Rectal smooth muscle tissue (tissue), 1 donor: ENCODE measurements around the gene HCRTR1.
A peak's percentile ranks its signal among the peaks of the same experiment; 100 is the strongest.

Source experiments
- H3K27ac ChIP-seq: one replicate; pipeline ENCODE4 v1.7.0; 2013; ENCODE audit warnings: low read depth, low read length, inconsistent platforms
- H3K27me3 ChIP-seq: one replicate; pipeline ENCODE4 v1.7.0; 2013; ENCODE audit warnings: low read length; ENCODE audit not compliant: control insufficient read depth, insufficient read depth
- H3K36me3 ChIP-seq: one replicate; pipeline ENCODE4 v1.7.0; 2013; ENCODE audit warnings: low read length; ENCODE audit not compliant: control insufficient read depth, insufficient read depth
- H3K4me1 ChIP-seq: one replicate; pipeline ENCODE4 v1.7.0; 2013; ENCODE audit warnings: low read length; ENCODE audit not compliant: control insufficient read depth, insufficient read depth
- H3K4me3 ChIP-seq: one replicate; pipeline ENCODE4 v1.7.0; 2013; ENCODE audit warnings: low read length
- H3K9ac ChIP-seq: one replicate; pipeline ENCODE4 v1.7.0; 2013; ENCODE audit warnings: low read length

The HCRTR1 gene

DNA sequence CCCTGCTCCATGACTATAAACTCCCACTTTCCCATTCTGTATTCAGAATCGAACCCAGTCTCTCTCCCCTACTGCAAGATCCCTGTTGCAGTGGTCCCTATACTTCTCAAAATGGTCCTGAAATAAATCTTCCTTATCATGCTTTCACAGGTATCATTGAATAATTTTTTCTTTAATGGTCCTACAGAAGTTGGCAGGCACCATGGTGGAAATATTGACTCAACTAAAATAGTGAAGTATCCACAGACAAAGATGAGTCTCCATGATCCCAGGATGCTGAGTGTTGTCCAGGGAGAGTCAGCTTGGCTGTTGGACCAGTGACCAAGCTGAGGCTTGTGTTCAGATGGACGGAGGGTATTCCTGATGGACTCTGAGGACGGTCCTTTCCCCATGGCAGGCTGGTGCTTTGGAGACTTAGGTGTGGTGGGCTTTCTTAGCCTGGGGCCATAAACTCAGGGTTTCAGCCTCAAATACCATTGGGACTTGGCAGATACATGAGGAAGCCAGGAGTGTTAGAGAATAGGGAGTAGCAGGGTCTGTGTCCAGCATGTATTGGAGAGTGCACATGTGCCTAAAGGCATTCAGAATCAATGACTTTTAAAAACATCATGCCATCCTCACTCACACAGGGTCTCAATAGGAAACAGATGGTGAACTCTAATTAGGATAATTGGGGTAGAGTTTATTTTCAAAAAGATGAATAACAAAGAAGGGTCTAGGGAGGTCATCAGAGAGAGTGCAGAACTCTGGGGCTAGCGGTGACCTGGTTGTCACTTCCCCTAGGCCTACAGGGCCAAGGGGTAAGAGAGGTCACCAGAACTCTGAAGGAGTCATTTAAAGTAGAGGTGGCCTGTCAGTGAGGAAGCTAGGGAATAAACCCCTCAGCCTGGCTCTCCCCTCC lies 21.4 kb upstream of the HCRTR1 start:
- H3K9ac ChIP-seq = no peak overlapping the region

DNA sequence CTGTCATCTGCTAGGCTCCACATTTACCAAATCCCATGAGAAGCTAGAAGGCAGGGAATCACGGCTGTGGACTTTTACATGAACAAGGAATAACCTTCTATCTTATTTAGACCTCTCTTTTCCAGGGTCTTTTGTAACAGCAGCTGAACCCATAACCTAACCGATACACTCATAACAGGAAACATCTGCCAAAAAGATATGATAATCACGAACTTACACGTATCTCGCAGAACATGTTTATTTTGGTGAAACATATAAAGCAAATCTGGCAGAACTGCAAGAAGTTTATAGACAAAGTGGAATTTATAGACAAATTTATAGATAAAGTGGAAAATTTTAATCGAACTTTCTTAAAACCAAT lies 20.8 kb upstream of the HCRTR1 start:
- H3K36me3 ChIP-seq = no peaks in the 10 kb centered on the region
- H3K27me3 ChIP-seq = no peaks in the 10 kb centered on the region
- H3K9ac ChIP-seq = no peak overlapping the region
- H3K4me1 ChIP-seq = no peaks in the 10 kb centered on the region
- no peak overlapping the region for H3K27ac ChIP-seq
- no peak overlapping the region for H3K4me3 ChIP-seq

More for the DNA sequence above, 21.4 kb upstream of the HCRTR1 start:
- Histone ChIP-seq H3K27ac (no peak overlapping the region), H3K27me3 (no peaks in the 10 kb centered on the region), H3K4me1 (no peaks in the 10 kb centered on the region), H3K36me3 (no peaks in the 10 kb centered on the region), H3K4me3 (no peak overlapping the region)

DNA sequence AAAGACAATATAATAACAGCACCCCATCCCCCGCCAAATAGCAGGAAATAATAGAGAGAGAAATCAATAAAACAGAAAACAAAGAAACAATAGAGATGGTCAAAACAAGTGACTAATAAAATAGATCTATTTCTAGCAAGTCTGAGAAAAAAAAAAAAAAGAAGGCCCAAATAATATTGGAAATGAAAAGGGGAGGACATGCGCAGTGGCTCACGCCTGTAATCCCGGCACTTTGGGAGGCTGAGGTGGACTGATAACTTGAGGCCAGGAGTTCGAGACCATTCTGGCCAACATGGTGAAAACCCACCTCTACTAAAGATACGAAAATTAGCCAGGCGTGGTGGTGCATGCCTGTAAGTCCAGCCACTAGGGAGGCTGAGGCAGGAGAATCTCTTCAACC lies 18.5 kb upstream of the HCRTR1 start:
- Histone ChIP-seq H3K27me3 (no peaks in the 10 kb centered on the region), H3K36me3 (no peaks in the 10 kb centered on the region), H3K27ac (no peak overlapping the region), H3K9ac (no peak overlapping the region), H3K4me1 (no peaks in the 10 kb centered on the region), H3K4me3 (no peak overlapping the region)

DNA sequence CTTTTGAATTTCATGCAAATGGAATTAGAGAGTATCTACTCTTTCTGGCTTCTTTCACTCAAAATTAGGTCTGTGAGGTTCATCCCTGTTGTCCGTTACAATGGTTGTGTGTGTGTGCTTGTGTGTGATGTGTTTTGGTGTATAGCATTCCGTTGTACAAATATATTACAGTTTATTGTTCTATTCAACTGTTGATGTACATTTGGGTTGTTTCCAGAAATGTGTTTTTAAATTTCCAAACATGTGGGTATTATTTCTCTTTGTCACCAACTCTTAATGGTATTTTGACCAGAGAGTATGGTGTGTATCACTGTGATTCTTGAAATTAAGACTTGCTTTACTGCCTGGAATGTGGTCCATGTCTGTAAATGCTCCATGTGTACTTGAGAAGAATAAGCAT lies 16.8 kb upstream of the HCRTR1 start:
- H3K4me1 ChIP-seq = no peaks in the 10 kb centered on the region
- H3K27ac ChIP-seq = no peak overlapping the region
- H3K36me3 ChIP-seq = no peaks in the 10 kb centered on the region
- H3K4me3 ChIP-seq = no peak overlapping the region
- no peaks in the 10 kb centered on the region for H3K27me3 ChIP-seq
- no peak overlapping the region for H3K9ac ChIP-seq

DNA sequence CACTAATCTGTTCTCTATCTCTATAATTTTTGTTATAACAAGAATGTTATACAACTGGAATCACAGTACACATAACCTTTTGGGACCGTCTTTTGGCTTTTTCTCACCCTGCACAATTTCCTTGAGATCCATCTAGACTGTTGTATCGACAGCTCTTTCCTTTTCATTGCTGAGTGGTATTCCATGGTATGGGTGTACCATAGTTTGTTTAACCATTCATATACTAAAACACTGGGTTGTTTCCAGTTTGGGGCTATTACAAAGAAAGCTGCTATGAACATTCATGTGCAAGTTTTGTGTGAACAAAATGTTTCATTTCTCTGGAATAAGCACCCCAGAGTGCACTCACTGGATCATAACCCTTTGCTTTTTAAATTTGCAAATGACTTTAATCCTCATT lies 15.4 kb upstream of the HCRTR1 start:
- Histone ChIP-seq H3K4me1 (no peaks in the 10 kb centered on the region), H3K9ac (no peak overlapping the region), H3K27ac (no peak overlapping the region), H3K4me3 (no peak overlapping the region), H3K27me3 (no peaks in the 10 kb centered on the region), H3K36me3 (no peaks in the 10 kb centered on the region)

DNA sequence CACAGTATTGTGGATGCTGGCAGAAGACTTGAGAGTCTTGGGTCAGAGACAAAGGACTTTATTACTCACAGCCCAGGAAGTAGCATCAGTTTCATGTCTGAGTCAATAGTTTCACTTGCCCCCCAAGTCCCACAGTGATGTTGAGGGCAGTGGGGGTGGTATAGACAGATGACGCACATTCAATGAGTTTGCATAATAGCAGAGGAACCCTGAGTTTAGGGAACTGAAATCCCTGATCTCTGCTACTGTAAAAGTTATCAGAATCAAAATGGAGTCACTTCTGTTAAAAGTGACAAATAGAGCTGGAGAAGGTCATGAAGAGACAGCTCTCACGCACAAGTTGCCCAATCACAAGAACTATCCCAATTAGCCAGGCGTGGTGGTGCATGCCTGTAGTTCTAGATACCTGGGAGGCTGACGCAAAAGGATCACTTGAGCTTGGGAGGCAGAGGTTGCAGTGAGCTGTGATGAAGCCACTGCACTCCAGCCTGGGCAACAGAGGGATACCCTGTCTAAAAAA lies 11.5 kb upstream of the HCRTR1 start:
- Histone ChIP-seq H3K9ac (no peak overlapping the region), H3K4me1 (no peaks in the 10 kb centered on the region), H3K27me3 (no peaks in the 10 kb centered on the region), H3K36me3 (no peaks in the 10 kb centered on the region), H3K4me3 (no peak overlapping the region), H3K27ac (no peak overlapping the region)

DNA sequence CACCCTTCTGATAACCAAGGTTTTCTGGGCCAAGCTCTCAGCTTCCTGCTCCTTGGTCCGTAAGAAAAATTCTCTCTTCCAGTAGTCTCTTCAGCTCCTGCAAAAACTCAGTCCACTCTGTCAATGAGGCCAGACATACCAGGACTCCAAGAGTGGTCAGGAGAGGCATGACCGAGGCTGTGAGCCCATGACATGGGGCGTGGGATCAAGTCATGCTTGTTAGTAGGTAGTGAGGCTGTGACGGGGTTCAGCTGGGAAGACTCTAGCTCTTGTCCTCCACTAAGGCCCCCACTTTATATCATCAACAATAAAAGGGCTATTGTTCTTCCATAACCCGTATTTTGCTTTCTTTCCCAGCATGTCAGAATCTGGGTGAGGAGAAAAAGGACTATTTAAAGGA lies 10.1 kb upstream of the HCRTR1 start:
- no peaks in the 10 kb centered on the region for H3K36me3 ChIP-seq
- H3K27me3 ChIP-seq = no peaks in the 10 kb centered on the region
- no peak overlapping the region for H3K4me3 ChIP-seq
- no peak overlapping the region for H3K9ac ChIP-seq
- H3K4me1 ChIP-seq = no peaks in the 10 kb centered on the region
- no peak overlapping the region for H3K27ac ChIP-seq

DNA sequence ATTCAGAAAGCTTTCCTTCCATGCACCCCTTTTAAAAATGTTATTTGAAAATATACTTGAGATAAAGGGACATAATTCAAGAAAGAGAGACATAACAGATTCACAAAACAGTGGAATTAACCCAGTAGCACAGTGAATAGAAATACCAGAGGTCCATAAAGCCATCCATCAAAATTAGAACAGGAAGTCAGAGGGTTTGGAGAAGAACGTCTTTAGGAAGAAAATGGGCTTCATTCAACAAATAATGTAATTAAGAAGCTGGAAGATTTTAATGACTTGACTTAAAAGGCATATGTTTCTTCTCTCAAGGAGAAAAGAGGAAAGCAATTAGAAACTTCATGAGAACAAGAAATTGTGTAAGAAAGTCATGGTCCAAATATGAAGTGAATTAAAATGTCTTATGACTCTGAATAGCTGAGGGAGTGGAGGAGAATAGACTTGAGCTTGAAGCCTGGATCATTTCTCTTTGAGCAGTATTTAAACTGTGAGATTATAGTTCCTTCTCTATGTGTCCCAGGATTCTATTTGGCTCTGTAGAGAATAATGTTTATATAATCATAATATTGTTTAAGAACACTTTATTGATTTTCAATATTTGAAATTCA lies 7.9 kb upstream of the HCRTR1 start:
- H3K27ac ChIP-seq = no peak overlapping the region
- no peaks in the 10 kb centered on the region for H3K36me3 ChIP-seq
- H3K9ac ChIP-seq = no peak overlapping the region
- H3K4me1 ChIP-seq = no peaks in the 10 kb centered on the region
- no peak overlapping the region for H3K4me3 ChIP-seq
- no peaks in the 10 kb centered on the region for H3K27me3 ChIP-seq

DNA sequence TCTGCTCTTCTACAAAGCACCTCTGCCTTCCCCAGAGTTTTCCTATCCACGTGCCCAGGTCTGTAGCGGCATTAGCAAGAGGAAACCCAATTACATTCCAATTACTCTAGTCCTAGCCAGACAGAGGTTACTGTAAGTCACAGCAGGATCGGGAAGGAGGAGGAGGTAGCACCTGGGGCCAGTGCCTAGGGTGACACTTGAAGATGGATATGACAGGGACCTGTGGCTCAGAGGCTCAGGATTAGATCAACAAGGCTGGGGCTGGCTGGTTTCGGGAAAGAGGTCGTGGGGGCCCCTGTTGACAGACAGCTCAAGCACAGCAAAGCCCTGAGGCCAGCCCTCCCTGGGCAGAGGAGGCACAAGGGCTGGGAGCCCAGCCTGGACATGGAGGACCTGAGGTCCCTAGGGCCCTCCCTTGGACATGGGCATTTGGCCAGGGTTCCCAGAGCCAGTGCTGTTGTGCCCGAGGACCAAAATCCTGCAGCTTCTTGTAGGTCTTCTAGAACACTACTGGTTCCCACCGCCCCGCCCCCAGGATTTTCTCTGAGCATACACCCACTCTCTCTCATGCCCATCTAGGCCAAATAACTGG lies 3.0 kb upstream of the HCRTR1 start:
- no peak overlapping the region for H3K27ac ChIP-seq
- H3K36me3 ChIP-seq = no peaks in the 10 kb centered on the region
- no peak overlapping the region for H3K9ac ChIP-seq
- H3K4me3 ChIP-seq = no peak overlapping the region
- no peaks in the 10 kb centered on the region for H3K4me1 ChIP-seq
- H3K27me3 ChIP-seq = peaks cover 15% of the 10 kb centered on the region

DNA sequence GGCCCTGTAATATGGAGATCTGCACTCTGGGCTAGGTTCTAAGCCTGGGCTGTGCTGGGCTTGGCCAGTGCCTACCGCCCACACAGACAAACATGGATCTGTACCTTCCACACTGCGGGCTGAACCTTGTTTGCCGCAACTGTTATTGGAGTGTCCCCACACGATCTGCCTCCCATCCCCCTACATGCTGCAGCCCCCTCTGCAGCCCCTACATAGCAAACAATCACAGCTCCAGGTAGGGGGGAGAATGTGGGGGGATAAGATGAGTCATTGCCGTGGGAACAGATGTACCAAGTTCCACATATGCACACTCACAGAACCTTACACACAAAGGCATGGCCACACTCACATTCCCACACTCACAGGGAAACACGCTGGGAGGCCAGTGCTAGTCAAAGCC lies 2.1 kb upstream of the HCRTR1 start:
- H3K36me3 ChIP-seq = no peaks in the 10 kb centered on the region

DNA sequence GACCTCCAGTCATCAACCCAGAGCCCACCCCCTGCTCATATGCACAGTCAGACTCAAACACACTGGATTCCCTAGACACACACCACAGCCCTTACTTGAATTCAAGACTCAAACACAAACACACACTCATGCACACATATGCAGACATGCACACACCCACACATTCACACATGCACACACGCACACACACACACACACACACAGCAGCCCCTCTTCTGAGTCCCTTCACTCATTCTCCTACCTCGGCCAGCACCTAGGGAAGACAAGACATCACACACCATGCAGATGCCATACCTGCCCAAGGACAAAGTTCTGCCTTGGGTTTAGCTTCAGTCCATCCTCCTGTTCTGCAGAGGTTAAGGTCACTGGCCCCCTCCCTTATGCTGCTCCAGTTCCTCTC lies 1.6 kb upstream of the HCRTR1 start:
- Histone ChIP-seq H3K27ac (no peak overlapping the region), H3K4me3 (no peak overlapping the region), H3K9ac (no peak overlapping the region), H3K36me3 (no peaks in the 10 kb centered on the region), H3K27me3 (peaks cover 15% of the 10 kb centered on the region), H3K4me1 (no peaks in the 10 kb centered on the region)

More for the DNA sequence above, 2.1 kb upstream of the HCRTR1 start:
- H3K4me1 ChIP-seq = no peaks in the 10 kb centered on the region
- peaks cover 15% of the 10 kb centered on the region for H3K27me3 ChIP-seq
- no peak overlapping the region for H3K27ac ChIP-seq
- no peak overlapping the region for H3K9ac ChIP-seq
- no peak overlapping the region for H3K4me3 ChIP-seq

DNA sequence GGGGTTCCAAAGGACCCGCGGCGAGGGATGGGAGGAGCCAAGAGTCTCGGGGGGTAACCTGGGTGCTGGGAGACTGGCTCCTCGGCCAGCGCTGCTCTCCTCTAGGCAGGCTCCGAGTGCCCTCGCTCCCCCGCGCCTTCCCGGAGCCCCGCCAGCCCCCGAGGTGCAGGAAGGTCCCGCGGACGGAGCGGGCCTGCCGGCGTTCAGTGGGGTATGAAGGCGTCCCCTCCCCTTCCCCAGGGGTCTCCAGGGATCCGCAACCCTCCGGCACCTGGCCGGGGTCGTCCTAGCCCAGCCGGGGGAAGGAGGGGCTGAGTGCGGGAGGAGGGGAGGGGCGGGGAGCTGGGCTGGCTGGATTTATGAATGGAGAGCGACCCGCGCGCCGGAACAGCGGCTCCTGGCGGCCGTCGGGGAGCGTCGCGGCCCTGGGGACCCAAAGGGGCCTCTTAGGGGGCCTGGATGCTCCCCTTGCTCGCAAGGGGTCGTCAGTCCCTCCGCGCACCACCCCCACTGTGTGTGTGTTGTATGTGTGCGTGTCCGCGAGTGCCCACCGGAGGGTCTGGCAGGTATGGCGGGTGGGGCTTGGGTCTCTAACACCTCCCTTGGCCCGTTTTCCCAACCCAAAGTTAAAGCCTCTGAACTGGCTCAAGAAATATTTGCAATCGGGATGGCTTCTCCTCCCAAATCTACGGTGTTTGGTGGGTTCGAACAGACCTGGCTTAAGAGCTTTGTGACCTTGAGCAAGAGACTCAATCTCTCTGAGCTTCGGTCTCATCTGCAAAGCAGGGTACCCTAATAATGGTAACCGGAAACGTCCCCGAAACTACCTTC lies 642 bp downstream of the HCRTR1 start:
- no peak overlapping the region for H3K9ac ChIP-seq
- H3K27ac ChIP-seq = no peak overlapping the region
- H3K27me3 ChIP-seq = peaks cover 15% of the 10 kb centered on the region

More for the DNA sequence above, 642 bp downstream of the HCRTR1 start:
- no peaks in the 10 kb centered on the region for H3K36me3 ChIP-seq
- no peaks in the 10 kb centered on the region for H3K4me1 ChIP-seq
- peak overlapping the region; percentile 34 for H3K4me3 ChIP-seq
